Mucosa of stomach (tissue), 1 donor: ENCODE measurements around the gene APBB2.
"Not testable (repeated sequence)": the region's sequence is repeated elsewhere in the genome, so short reads cannot be mapped to it uniquely, and the experiment has no call there.

Source experiments
- H3K27me3 ChIP-seq: one replicate; pipeline ENCODE4 v1.7.0; 2013; ENCODE audit warnings: mild to moderate bottlenecking, low read length; ENCODE audit not compliant: control insufficient read depth, insufficient read depth
- H3K36me3 ChIP-seq: one replicate; pipeline ENCODE4 v1.7.0; 2013; ENCODE audit warnings: low read length; ENCODE audit not compliant: control insufficient read depth, insufficient read depth
- H3K4me1 ChIP-seq: one replicate; pipeline ENCODE4 v1.7.0; 2013; ENCODE audit warnings: mild to moderate bottlenecking, low read length; ENCODE audit not compliant: control insufficient read depth, insufficient read depth
- H3K4me3 ChIP-seq: one replicate; pipeline ENCODE4 v1.7.0; 2013; ENCODE audit warnings: low read length
- H3K9ac ChIP-seq: one replicate; pipeline ENCODE4 v1.7.0; 2013; ENCODE audit warnings: mild to moderate bottlenecking, low read length, moderate library complexity
- H3K9me3 ChIP-seq: one replicate; pipeline ENCODE4 v1.7.0; 2013; ENCODE audit warnings: mild to moderate bottlenecking, low read length, moderate library complexity; ENCODE audit not compliant: control insufficient read depth
- donor health status: Pancreatic carcinoma.

APBB2 gene

GRCh38 chr4:41002309-41002708 is 212.0 kb downstream of the APBB2 start:
- H3K4me1 ChIP-seq = peaks cover 4% of the 10 kb centered on the region
- no peak overlapping the region for H3K9ac ChIP-seq
- H3K27me3 ChIP-seq = no peaks in the 10 kb centered on the region
- no peaks in the 10 kb centered on the region for H3K9me3 ChIP-seq
- no peak overlapping the region for H3K4me3 ChIP-seq
- H3K36me3 ChIP-seq = no peaks in the 10 kb centered on the region

GRCh38 chr4:41000356-41000755 is 214.0 kb downstream of the APBB2 start:
- Histone ChIP-seq H3K4me1 (peaks cover 4% of the 10 kb centered on the region), H3K36me3 (no peaks in the 10 kb centered on the region), H3K27me3 (no peaks in the 10 kb centered on the region), H3K9ac (no peak overlapping the region), H3K9me3 (no peaks in the 10 kb centered on the region), H3K4me3 (no peak overlapping the region)

- Histone ChIP-seq H3K36me3 (no peaks in the 10 kb centered on the region), H3K4me3 (no peak overlapping the region), H3K27me3 (no peaks in the 10 kb centered on the region), H3K9me3 (no peaks in the 10 kb centered on the region), H3K9ac (no peak overlapping the region), H3K4me1 (peaks cover 4% of the 10 kb centered on the region)
Observed at GRCh38 chr4:40998675-40999358, 215.5 kb downstream of the APBB2 start.

GRCh38 chr4:40995850-40996249 is 218.5 kb downstream of the APBB2 start:
- Histone ChIP-seq H3K9ac (no peak overlapping the region), H3K4me1 (peaks cover 4% of the 10 kb centered on the region), H3K36me3 (no peaks in the 10 kb centered on the region)

GRCh38 chr4:40994321-40994720 is 220.0 kb downstream of the APBB2 start:
- not testable (repeated sequence) for H3K27me3 ChIP-seq, H3K9me3 ChIP-seq, H3K9ac ChIP-seq, H3K36me3 ChIP-seq, H3K4me3 ChIP-seq, H3K4me1 ChIP-seq

More at GRCh38 chr4:40995850-40996249, 218.5 kb downstream of the APBB2 start:
- Histone ChIP-seq H3K27me3 (no peaks in the 10 kb centered on the region), H3K9me3 (no peaks in the 10 kb centered on the region), H3K4me3 (no peak overlapping the region)

- H3K9ac ChIP-seq, H3K4me1 ChIP-seq, H3K9me3 ChIP-seq, H3K36me3 ChIP-seq, H3K27me3 ChIP-seq, H3K4me3 ChIP-seq: not testable (repeated sequence)
Observed at GRCh38 chr4:40993296-40993693, 221.0 kb downstream of the APBB2 start.

GRCh38 chr4:40992472-40993295 is 221.7 kb downstream of the APBB2 start:
- Histone ChIP-seq H3K36me3 (no peaks in the 10 kb centered on the region), H3K9me3 (no peaks in the 10 kb centered on the region), H3K27me3 (no peaks in the 10 kb centered on the region), H3K4me1 (no peaks in the 10 kb centered on the region), H3K9ac (no peak overlapping the region), H3K4me3 (no peak overlapping the region)

- H3K27me3 ChIP-seq = no peaks in the 10 kb centered on the region
- H3K36me3 ChIP-seq = no peaks in the 10 kb centered on the region
- H3K9ac ChIP-seq = no peak overlapping the region
- no peaks in the 10 kb centered on the region for H3K4me1 ChIP-seq
- no peak overlapping the region for H3K4me3 ChIP-seq
- H3K9me3 ChIP-seq = no peaks in the 10 kb centered on the region
Observed at GRCh38 chr4:40991908-40992307, 222.4 kb downstream of the APBB2 start.

GRCh38 chr4:40990899-40991265 is 223.5 kb downstream of the APBB2 start:
- no peak overlapping the region for H3K9ac ChIP-seq
- no peak overlapping the region for H3K4me3 ChIP-seq
- H3K4me1 ChIP-seq = no peaks in the 10 kb centered on the region
- no peaks in the 10 kb centered on the region for H3K27me3 ChIP-seq
- no peaks in the 10 kb centered on the region for H3K36me3 ChIP-seq
- no peaks in the 10 kb centered on the region for H3K9me3 ChIP-seq

- H3K4me1 ChIP-seq = no peaks in the 10 kb centered on the region
- H3K4me3 ChIP-seq = no peak overlapping the region
- no peaks in the 10 kb centered on the region for H3K36me3 ChIP-seq
- H3K9me3 ChIP-seq = no peaks in the 10 kb centered on the region
- H3K27me3 ChIP-seq = no peaks in the 10 kb centered on the region
- H3K9ac ChIP-seq = no peak overlapping the region
Observed at GRCh38 chr4:40990236-40990898, 224.0 kb downstream of the APBB2 start.

GRCh38 chr4:40987151-40987550 is 227.2 kb downstream of the APBB2 start:
- H3K9me3 ChIP-seq = no peaks in the 10 kb centered on the region
- H3K36me3 ChIP-seq = no peaks in the 10 kb centered on the region
- H3K4me1 ChIP-seq = no peaks in the 10 kb centered on the region
- no peak overlapping the region for H3K9ac ChIP-seq
- H3K4me3 ChIP-seq = no peak overlapping the region
- H3K27me3 ChIP-seq = no peaks in the 10 kb centered on the region

- Histone ChIP-seq H3K9me3 (no peaks in the 10 kb centered on the region), H3K4me3 (no peak overlapping the region), H3K36me3 (no peaks in the 10 kb centered on the region), H3K9ac (no peak overlapping the region), H3K4me1 (no peaks in the 10 kb centered on the region), H3K27me3 (no peaks in the 10 kb centered on the region)
Observed at GRCh38 chr4:40986375-40986774, 228.0 kb downstream of the APBB2 start.
